HEK293 (cell line): ENCODE measurements around the gene ASTN2.

Experiments
- CTCF ChIA-PET: fragments of 350-600 bp; formaldehyde crosslinking; extraction: SDS; loops from one replicate; lab custom pipeline; 2021; ENCODE audit warnings: antibody characterized with exemption; lab: Yijun Ruan, JAX
- POLR2A ChIA-PET: fragments of 300-600 bp; formaldehyde crosslinking; extraction: SDS; loops from one replicate; lab custom pipeline; 2020; ENCODE audit warnings: antibody characterized with exemption, inconsistent platforms; lab: Yijun Ruan, JAX
- H3K27ac ChIP-seq: fragments of 200-500 bp; sonication (Bioruptor generic); 2 replicates; pipeline ENCODE4 v1.5.1; 2014; ENCODE audit warnings: low read depth, low read length, control low read depth, inconsistent platforms; ENCODE audit errors: extremely low read depth
- H3K36me3 ChIP-seq, 2 experiments: fragments of 200-500 bp in 1 of 2; sonication (Bioruptor generic) in 1 of 2; 1 replicate in 1 of 2; 2 replicates in 1 of 2; pipeline ENCODE4 v1.5.1; 2014 to 2017; ENCODE audit warnings: inconsistent platforms in 2 of 2, low read length in 2 of 2; ENCODE audit not compliant: control insufficient read depth in 2 of 2, insufficient read depth in 1 of 2
- H3K4me1 ChIP-seq: fragments of 200-500 bp; sonication (Bioruptor generic); 2 replicates; pipeline ENCODE4 v1.5.1; 2014; ENCODE audit warnings: mild to moderate bottlenecking, low read length, inconsistent platforms; ENCODE audit not compliant: control insufficient read depth, insufficient read depth
- H3K4me3 ChIP-seq: 2 replicates; pipeline ENCODE4 v1.5.1; 2011; ENCODE audit warnings: low read depth, mild to moderate bottlenecking, control low read depth, low read length, moderate library complexity
- H3K9me3 ChIP-seq: fragments of 200-500 bp; sonication (Bioruptor generic); 2 replicates; pipeline ENCODE4 v1.5.1; 2014; ENCODE audit warnings: low read depth, low read length, inconsistent platforms; ENCODE audit not compliant: control insufficient read depth, insufficient read depth
- HOXD13 ChIP-seq: sonication (generic); formaldehyde crosslinking; IDR thresholded peaks from 2 replicates; pipeline ENCODE4 v1.8.0; 2022; ENCODE audit warnings: missing genetic modification reagents, borderline replicate concordance
- KLF1 ChIP-seq: fragments of 450-650 bp; formaldehyde crosslinking; IDR thresholded peaks from 2 replicates; pipeline ENCODE4 v1.5.1; 2016; ENCODE audit warnings: missing biosample characterization, missing genetic modification characterization
- SCRT2 ChIP-seq: fragments of 450-650 bp; formaldehyde crosslinking; IDR thresholded peaks from 2 replicates; pipeline ENCODE4 v1.5.1; 2016; ENCODE audit warnings: missing biosample characterization, missing genetic modification characterization
- ZBTB21 ChIP-seq: fragments of 450-650 bp; formaldehyde crosslinking; IDR thresholded peaks from 2 replicates; pipeline ENCODE4 v1.5.1; 2017; ENCODE audit warnings: missing biosample characterization, missing genetic modification characterization
- ZBTB44 ChIP-seq: fragments of 450-650 bp; IDR thresholded peaks from 2 replicates; pipeline ENCODE4 v1.5.1; 2018; ENCODE audit warnings: missing biosample characterization, mild to moderate bottlenecking, missing genetic modification characterization
- ZBTB49 ChIP-seq: fragments of 450-650 bp; formaldehyde crosslinking; IDR thresholded peaks from 2 replicates; pipeline ENCODE4 v1.5.1; 2016; ENCODE audit warnings: missing biosample characterization, missing genetic modification characterization, low read depth
- ZIC2 ChIP-seq: fragments of 450-650 bp; formaldehyde crosslinking; IDR thresholded peaks from 2 replicates; pipeline ENCODE4 v1.5.1; 2016; ENCODE audit warnings: missing biosample characterization, missing genetic modification characterization
- ZNF214 ChIP-seq: fragments of 450-650 bp; formaldehyde crosslinking; IDR thresholded peaks from 2 replicates; pipeline ENCODE4 v1.5.1; 2017; ENCODE audit warnings: missing biosample characterization, mild to moderate bottlenecking, missing genetic modification characterization, borderline replicate concordance
- ZNF24 ChIP-seq: fragments of 450-650 bp; formaldehyde crosslinking; IDR thresholded peaks from 2 replicates; pipeline ENCODE4 v1.5.1; 2016; ENCODE audit warnings: missing biosample characterization, missing genetic modification characterization
- ZNF26 ChIP-seq: fragments of 450-650 bp; formaldehyde crosslinking; IDR thresholded peaks from 2 replicates; pipeline ENCODE4 v1.5.1; 2016; ENCODE audit warnings: missing biosample characterization, missing genetic modification characterization
- ZNF404 ChIP-seq: fragments of 450-650 bp; formaldehyde crosslinking; IDR thresholded peaks from 2 replicates; pipeline ENCODE4 v1.5.1; 2017; ENCODE audit warnings: missing biosample characterization, missing genetic modification characterization
- ZNF426 ChIP-seq: fragments of 450-650 bp; formaldehyde crosslinking; IDR thresholded peaks from 2 replicates; pipeline ENCODE4 v1.5.1; 2017; ENCODE audit warnings: missing biosample characterization, missing genetic modification characterization, mild to moderate bottlenecking, inconsistent platforms, moderate library complexity
- ZNF433 ChIP-seq: fragments of 450-650 bp; formaldehyde crosslinking; IDR thresholded peaks from 2 replicates; pipeline ENCODE4 v1.5.1; 2016; ENCODE audit warnings: missing biosample characterization, missing genetic modification characterization, low read depth
- ZNF76 ChIP-seq: fragments of 450-650 bp; formaldehyde crosslinking; IDR thresholded peaks from 2 replicates; pipeline ENCODE4; 2016; ENCODE audit warnings: low read depth, missing biosample characterization, missing genetic modification characterization, borderline replicate concordance
- ZNF785 ChIP-seq: fragments of 450-650 bp; formaldehyde crosslinking; IDR thresholded peaks from 2 replicates; pipeline ENCODE4 v1.5.1; 2016; ENCODE audit warnings: missing biosample characterization, missing genetic modification characterization
- ZNF837 ChIP-seq: fragments of 450-650 bp; formaldehyde crosslinking; IDR thresholded peaks from 2 replicates; pipeline ENCODE4 v1.5.1; 2016; ENCODE audit warnings: missing biosample characterization, missing genetic modification characterization
- ZSCAN30 ChIP-seq: fragments of 450-650 bp; IDR thresholded peaks from 2 replicates; pipeline ENCODE4 v1.5.1; 2018; ENCODE audit warnings: missing biosample characterization, mild to moderate bottlenecking, missing genetic modification characterization, moderate library complexity
- ZSCAN4 ChIP-seq: fragments of 450-650 bp; formaldehyde crosslinking; IDR thresholded peaks from 2 replicates; pipeline ENCODE4 v1.5.1; 2017; ENCODE audit warnings: missing biosample characterization, missing genetic modification characterization
- TF ChIP-seq, protein P1 (sequence below): fragments of 450-650 bp; formaldehyde crosslinking; IDR thresholded peaks from 2 replicates; pipeline ENCODE4 v1.5.1; 2016; ENCODE audit warnings: missing biosample characterization, missing genetic modification characterization
- TF ChIP-seq, protein P2 (sequence below): fragments of 450-650 bp; formaldehyde crosslinking; IDR thresholded peaks from 2 replicates; pipeline ENCODE4 v1.5.1; 2016; ENCODE audit warnings: missing biosample characterization, missing genetic modification characterization

Gene ASTN2

DNA sequence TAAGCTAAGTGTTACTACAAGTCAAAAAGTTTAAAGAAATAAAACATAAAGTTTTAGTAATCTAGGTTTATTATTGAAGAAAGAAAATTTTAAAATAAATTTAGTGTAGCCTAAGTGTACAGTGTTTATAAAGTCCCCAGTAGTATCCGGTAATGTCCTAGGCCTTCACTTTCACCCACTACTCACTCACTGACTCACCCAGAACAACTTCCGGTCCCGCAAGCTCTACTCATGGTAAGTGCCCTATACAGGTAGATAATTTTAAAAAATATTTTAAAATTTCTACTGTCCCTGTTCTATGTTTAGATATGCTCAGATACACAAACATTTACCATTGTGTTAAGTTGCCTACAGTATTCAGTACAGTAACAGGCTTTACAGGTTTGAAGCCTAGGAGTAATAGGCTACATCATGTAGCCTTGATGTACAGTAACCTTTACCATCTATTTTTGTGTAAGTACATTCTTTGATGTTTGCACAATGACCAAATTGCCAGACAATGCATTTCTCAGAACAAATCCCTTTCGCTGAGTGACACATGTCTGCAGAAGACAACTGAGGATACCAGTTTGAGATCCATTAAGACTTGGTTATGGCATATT, 474.1 kb downstream of the ASTN2 start:
- Histone ChIP-seq H3K36me3 (no peaks in the 10 kb centered on the region), H3K4me1 (no peaks in the 10 kb centered on the region), H3K27ac (no peak overlapping the region), H3K4me3 (no peak overlapping the region), H3K9me3 (no peaks in the 10 kb centered on the region)
- no peak for TF ChIP-seq ZBTB21 (tag by site-specific recombination)
- TF ChIP-seq ZNF26 (tag by site-specific recombination), result no peak
- no peak for TF ChIP-seq ZNF404 (tag by site-specific recombination)
- TF ChIP-seq ZNF433 (tag by site-specific recombination), result no peak
- no peak for TF ChIP-seq ZIC2 (tag by site-specific recombination)
- no peak for TF ChIP-seq ZNF785
- TF ChIP-seq ZNF214 (tag by site-specific recombination), result no peak
- no peak for TF ChIP-seq ZNF837 (tag by site-specific recombination)
- TF ChIP-seq ZSCAN4 (tag by site-specific recombination), result no peak
- no peak for TF ChIP-seq ZNF24 (tag by site-specific recombination)
- TF ChIP-seq, protein P1, sequence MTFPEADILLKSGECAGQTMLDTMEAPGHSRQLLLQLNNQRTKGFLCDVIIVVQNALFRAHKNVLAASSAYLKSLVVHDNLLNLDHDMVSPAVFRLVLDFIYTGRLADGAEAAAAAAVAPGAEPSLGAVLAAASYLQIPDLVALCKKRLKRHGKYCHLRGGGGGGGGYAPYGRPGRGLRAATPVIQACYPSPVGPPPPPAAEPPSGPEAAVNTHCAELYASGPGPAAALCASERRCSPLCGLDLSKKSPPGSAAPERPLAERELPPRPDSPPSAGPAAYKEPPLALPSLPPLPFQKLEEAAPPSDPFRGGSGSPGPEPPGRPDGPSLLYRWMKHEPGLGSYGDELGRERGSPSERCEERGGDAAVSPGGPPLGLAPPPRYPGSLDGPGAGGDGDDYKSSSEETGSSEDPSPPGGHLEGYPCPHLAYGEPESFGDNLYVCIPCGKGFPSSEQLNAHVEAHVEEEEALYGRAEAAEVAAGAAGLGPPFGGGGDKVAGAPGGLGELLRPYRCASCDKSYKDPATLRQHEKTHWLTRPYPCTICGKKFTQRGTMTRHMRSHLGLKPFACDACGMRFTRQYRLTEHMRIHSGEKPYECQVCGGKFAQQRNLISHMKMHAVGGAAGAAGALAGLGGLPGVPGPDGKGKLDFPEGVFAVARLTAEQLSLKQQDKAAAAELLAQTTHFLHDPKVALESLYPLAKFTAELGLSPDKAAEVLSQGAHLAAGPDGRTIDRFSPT (tag by site-specific recombination), result no peak
- no peak for TF ChIP-seq KLF1 (tag by site-specific recombination)
- TF ChIP-seq, protein P2, sequence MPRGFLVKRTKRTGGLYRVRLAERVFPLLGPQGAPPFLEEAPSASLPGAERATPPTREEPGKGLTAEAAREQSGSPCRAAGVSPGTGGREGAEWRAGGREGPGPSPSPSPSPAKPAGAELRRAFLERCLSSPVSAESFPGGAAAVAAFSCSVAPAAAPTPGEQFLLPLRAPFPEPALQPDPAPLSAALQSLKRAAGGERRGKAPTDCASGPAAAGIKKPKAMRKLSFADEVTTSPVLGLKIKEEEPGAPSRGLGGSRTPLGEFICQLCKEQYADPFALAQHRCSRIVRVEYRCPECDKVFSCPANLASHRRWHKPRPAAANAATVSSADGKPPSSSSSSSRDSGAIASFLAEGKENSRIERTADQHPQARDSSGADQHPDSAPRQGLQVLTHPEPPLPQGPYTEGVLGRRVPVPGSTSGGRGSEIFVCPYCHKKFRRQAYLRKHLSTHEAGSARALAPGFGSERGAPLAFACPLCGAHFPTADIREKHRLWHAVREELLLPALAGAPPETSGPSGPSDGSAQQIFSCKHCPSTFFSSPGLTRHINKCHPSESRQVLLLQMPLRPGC (tag by site-specific recombination), result no peak
- no peak for TF ChIP-seq ZBTB49 (tag by site-specific recombination)
- no peak for TF ChIP-seq ZSCAN30
- no peak for TF ChIP-seq HOXD13 (CRISPR knock-in tag)
- no peak for TF ChIP-seq ZNF426
- no peak for TF ChIP-seq ZNF76 (tag by site-specific recombination)
- no peak for TF ChIP-seq ZBTB44 (tag by site-specific recombination)
- no peak for TF ChIP-seq SCRT2 (tag by site-specific recombination)
- ChIA-PET POLR2A (no interaction called here), CTCF (interaction anchor here (0.6 to 0.7 kb wide), 3 partner anchors 35 to 1095 kb away, joined by 3 read pairs; no protein-coding TSS in a partner anchor)
